H9 (cell line): ENCODE results near the gene CLRN1. TPM values are rescaled to one million over a fixed set of nuclear protein-coding genes. Genes with fewer than 3 reads are reported as not detected.

ENCODE experiments used
- DNase-seq: peaks from one replicate; pipeline ENCODE4 v3.0.0-alpha.2; 2017
- H2AFZ ChIP-seq: one replicate; pipeline ENCODE4 v1.6.1; 2013; ENCODE audit warnings: mild to moderate bottlenecking, low read length, control low read depth, moderate library complexity
- H2AK5ac ChIP-seq: 2 replicates; pipeline ENCODE4 v1.6.1; 2013; ENCODE audit warnings: low read length, control low read depth, mixed read lengths; ENCODE audit not compliant: insufficient read length
- H2BK120ac ChIP-seq: one replicate; pipeline ENCODE4 v1.6.1; 2013; ENCODE audit warnings: low read depth, mild to moderate bottlenecking, low read length, control low read depth, inconsistent platforms; ENCODE audit not compliant: poor library complexity, severe bottlenecking
- H2BK12ac ChIP-seq: 2 replicates; pipeline ENCODE4 v1.6.1; 2013; ENCODE audit warnings: low read length, control low read depth, mixed read lengths, low read depth; ENCODE audit not compliant: insufficient read length
- H2BK15ac ChIP-seq: 2 replicates; pipeline ENCODE4 v1.6.1; 2013; ENCODE audit warnings: low read depth, low read length, control low read depth
- H2BK20ac ChIP-seq: one replicate; pipeline ENCODE4 v1.6.1; 2013; ENCODE audit warnings: low read depth, mild to moderate bottlenecking, low read length, control low read depth, inconsistent platforms; ENCODE audit not compliant: poor library complexity, severe bottlenecking
- H2BK5ac ChIP-seq: 2 replicates; pipeline ENCODE4 v1.6.1; 2013; ENCODE audit warnings: low read length, control low read depth, mixed read lengths; ENCODE audit not compliant: insufficient read length
- H3K14ac ChIP-seq: 2 replicates; pipeline ENCODE4 v1.6.1; 2013; ENCODE audit warnings: low read length, control low read depth; ENCODE audit not compliant: insufficient read depth
- H3K18ac ChIP-seq: 2 replicates; pipeline ENCODE4 v1.6.1; 2013; ENCODE audit warnings: low read depth, mild to moderate bottlenecking, mixed read lengths, low read length, control low read depth; ENCODE audit not compliant: insufficient read length
- H3K23ac ChIP-seq: 2 replicates; pipeline ENCODE4 v1.6.1; 2013; ENCODE audit warnings: low read length, control low read depth, mixed read lengths, low read depth; ENCODE audit not compliant: insufficient read length
- H3K23me2 ChIP-seq: 2 replicates; pipeline ENCODE4 v1.6.1; 2013; ENCODE audit warnings: low read depth, mild to moderate bottlenecking, mixed read lengths, low read length, control low read depth; ENCODE audit not compliant: insufficient read length, poor library complexity, severe bottlenecking
- H3K27ac ChIP-seq: 2 replicates; pipeline ENCODE4 v1.5.1; 2013; ENCODE audit warnings: low read length, control low read depth, mixed read lengths, low read depth; ENCODE audit not compliant: insufficient read length
- H3K27me3 ChIP-seq: 2 replicates; pipeline ENCODE4 v1.6.1; 2013; ENCODE audit warnings: low read length, control low read depth, inconsistent platforms; ENCODE audit not compliant: insufficient read depth
- H3K4ac ChIP-seq: 2 replicates; pipeline ENCODE4 v1.6.1; 2013; ENCODE audit warnings: low read depth, mild to moderate bottlenecking, control low read depth, inconsistent platforms, low read length, moderate library complexity
- H3K4me1 ChIP-seq: 2 replicates; pipeline ENCODE4 v1.6.1; 2013; ENCODE audit warnings: low read length, control low read depth, inconsistent platforms; ENCODE audit not compliant: insufficient read depth
- H3K4me2 ChIP-seq: 2 replicates; pipeline ENCODE4 v1.6.1; 2013; ENCODE audit warnings: low read length, control low read depth, mixed read lengths; ENCODE audit not compliant: insufficient read length, insufficient read depth
- H3K56ac ChIP-seq: 2 replicates; pipeline ENCODE4 v1.6.1; 2013; ENCODE audit warnings: low read depth, mild to moderate bottlenecking, mixed read lengths, low read length, control low read depth; ENCODE audit not compliant: insufficient read length
- H3K79me1 ChIP-seq: 2 replicates; pipeline ENCODE4 v1.6.1; 2013; ENCODE audit warnings: low read depth, mild to moderate bottlenecking, moderate library complexity, low read length, control low read depth, inconsistent platforms; ENCODE audit not compliant: insufficient read depth, poor library complexity, severe bottlenecking
- H3K79me2 ChIP-seq: 2 replicates; pipeline ENCODE4 v1.6.1; 2013; ENCODE audit warnings: low read length, control low read depth, inconsistent platforms; ENCODE audit not compliant: insufficient read depth
- H3K9ac ChIP-seq: 2 replicates; pipeline ENCODE4 v1.6.1; 2013; ENCODE audit warnings: low read length, control low read depth, mixed read lengths; ENCODE audit not compliant: insufficient read length; ENCODE audit errors: extremely low read depth
- H3K9me3 ChIP-seq: one replicate; pipeline ENCODE4 v1.6.1; 2013; ENCODE audit warnings: low read depth, low read length, inconsistent platforms; ENCODE audit not compliant: control insufficient read depth
- H3T11ph ChIP-seq: one replicate; pipeline ENCODE4 v1.6.1; 2013; ENCODE audit warnings: mild to moderate bottlenecking, low read length, control low read depth, inconsistent platforms
- H4K20me1 ChIP-seq: one replicate; pipeline ENCODE4 v1.6.1; 2013; ENCODE audit not compliant: control insufficient read depth, insufficient read length, insufficient read depth
- H4K5ac ChIP-seq: 2 replicates; pipeline ENCODE4 v1.6.1; 2013; ENCODE audit warnings: low read depth, mild to moderate bottlenecking, mixed read lengths, low read length, control low read depth; ENCODE audit not compliant: insufficient read length
- H4K8ac ChIP-seq: replicated peaks from 2 replicates; pipeline ENCODE4 v1.6.1; 2013; ENCODE audit warnings: low read length, control low read depth, mixed read lengths, low read depth; ENCODE audit not compliant: insufficient read length
- H4K91ac ChIP-seq: 2 replicates; pipeline ENCODE4 v1.6.1; 2013; ENCODE audit warnings: low read depth, mild to moderate bottlenecking, moderate library complexity, mixed read lengths, low read length, control low read depth; ENCODE audit not compliant: insufficient read length
- H3K27ac Mint-ChIP-seq, 3 experiments: 2 replicates in 2 of 3; 3 replicates in 1 of 3; pipeline ENCODE4 v1.8.0; 2020 to 2021; ENCODE audit warnings: mixed read lengths in 3 of 3, mild to moderate bottlenecking in 1 of 3, moderate library complexity in 1 of 3
- H3K27me3 Mint-ChIP-seq: 2 replicates; pipeline ENCODE4 v1.8.0; 2021; ENCODE audit warnings: low read depth, mild to moderate bottlenecking, moderate library complexity, mixed read lengths
- H3K36me3 Mint-ChIP-seq, 3 experiments: 2 replicates in 2 of 3; 3 replicates in 1 of 3; pipeline ENCODE4 v1.8.0; 2020 to 2021; ENCODE audit warnings: low read depth in 3 of 3, mixed read lengths in 3 of 3; ENCODE audit not compliant: insufficient read depth in 1 of 3
- H3K4me1 Mint-ChIP-seq, 2 experiments: 2 replicates each; pipeline ENCODE4 v1.8.0; 2020; ENCODE audit warnings: mixed read lengths in 2 of 2
- H3K4me3 Mint-ChIP-seq, 2 experiments: 2 replicates in 1 of 2; 3 replicates in 1 of 2; pipeline ENCODE4 v1.8.0; 2020 to 2021; ENCODE audit warnings: mild to moderate bottlenecking in 2 of 2, mixed read lengths in 2 of 2, moderate library complexity in 1 of 2
- H3K9me3 Mint-ChIP-seq, 2 experiments: 2 replicates in 1 of 2; 3 replicates in 1 of 2; pipeline ENCODE4 v1.8.0; 2020; ENCODE audit warnings: mild to moderate bottlenecking in 2 of 2, mixed read lengths in 2 of 2, moderate library complexity in 1 of 2
- CTCF ChIP-seq: fragments of 200-600 bp; sonication (generic); conservative IDR thresholded peaks from 3 replicates; pipeline ENCODE4 v1.8.0; 2021; ENCODE audit warnings: antibody characterized with exemption, mild to moderate bottlenecking
- WGBS: extraction: QIAGEN DNeasy Blood & Tissue Kit; methylation state at CpG from one replicate; pipeline ENCODE4 v1.1.7; 2013; ENCODE audit warnings: missing lambda C conversion rate, low lambda C conversion rate, mixed read lengths; ENCODE audit not compliant: insufficient read length; ENCODE audit errors: extremely low coverage; 5-methylcytosine and 5-hydroxymethylcytosine counted together
- total RNA-seq: library from RNA; stranded (reverse); gene quantifications from 2 replicates; pipeline ENCODE4 v1.2.1, GENCODE V29; 2021

Gene CLRN1
- total RNA-seq, 1 experiment from 2014 or later: not detected

- Mint-ChIP-seq H3K27ac (no peak overlapping the region), H3K27me3 (no peaks in the 10 kb centered on the region; the same call in 1 of the 2 replicates), H3K4me1 (peaks cover 0 to 3% of the 10 kb centered on the region in 2 experiments; a peak in 1 of 4 replicates), H3K36me3 (no peaks in the 10 kb centered on the region), H3K9me3 (no peaks in the 10 kb centered on the region), H3K4me3 (no peak overlapping the region)
- H3K18ac ChIP-seq: no peak overlapping the region
- no peak overlapping the region for H3K56ac ChIP-seq
- H3K4ac ChIP-seq: no peak overlapping the region
- no CpG with 5 or more reads among the region's 1 CpG for WGBS
- no peak for DNase-seq
- no peaks in the 10 kb centered on the region for H3K27me3 ChIP-seq
- H2BK5ac ChIP-seq: no peak overlapping the region
- H3K9me3 ChIP-seq: no peaks in the 10 kb centered on the region
- H2BK15ac ChIP-seq: no peak overlapping the region
- H4K91ac ChIP-seq: no peak overlapping the region
- H3K79me2 ChIP-seq: no peaks in the 10 kb centered on the region
- no peaks in the 10 kb centered on the region for H3K23me2 ChIP-seq
- no peak overlapping the region for H2AK5ac ChIP-seq
- TF ChIP-seq CTCF: no peak
- no peak overlapping the region for H2BK12ac ChIP-seq
- no peak overlapping the region for H4K8ac ChIP-seq
- H3K4me1 ChIP-seq: no peaks in the 10 kb centered on the region
- H3K27ac ChIP-seq: no peak overlapping the region
- no peak overlapping the region for H3T11ph ChIP-seq
- no peak overlapping the region for H2BK20ac ChIP-seq
- no peaks in the 10 kb centered on the region for H4K20me1 ChIP-seq
- H2BK120ac ChIP-seq: no peak overlapping the region
- no peak overlapping the region for H2AFZ ChIP-seq
- no peak overlapping the region for H3K14ac ChIP-seq
- H3K23ac ChIP-seq: no peak overlapping the region
- H3K9ac ChIP-seq: no peak overlapping the region
- no peaks in the 10 kb centered on the region for H3K79me1 ChIP-seq
- H4K5ac ChIP-seq: no peak overlapping the region
- H3K4me2 ChIP-seq: no peak overlapping the region
Measured at GRCh38 chr3:150905746-150906145, 66.8 kb downstream of the CLRN1 start.
